OCI-LY1 (cell line): ENCODE results near the gene IFNAR2.

Experiments used
- H2AFZ ChIP-seq: fragments of 200-600 bp; sonication (generic), shearing (Covaris generic); 2 replicates; pipeline ENCODE4 v1.6.0; 2014; ENCODE audit warnings: antibody characterized with exemption, mild to moderate bottlenecking, low read length
- H3F3A ChIP-seq: fragments of 200-600 bp; sonication (generic), shearing (Covaris generic); 2 replicates; pipeline ENCODE4 v1.6.0; 2014; ENCODE audit warnings: mild to moderate bottlenecking, antibody characterized with exemption, low read length, moderate library complexity; ENCODE audit not compliant: insufficient read depth
- H3K27ac ChIP-seq: fragments of 200-600 bp; sonication (generic); 2 replicates; pipeline ENCODE4 v1.5.1; 2014; ENCODE audit warnings: low read length, mixed run types, mild to moderate bottlenecking, low read depth; ENCODE audit not compliant: poor library complexity, severe bottlenecking
- H3K27me3 ChIP-seq: fragments of 200-600 bp; sonication (generic); 2 replicates; pipeline ENCODE4 v1.6.0; 2014; ENCODE audit warnings: antibody characterized with exemption, mild to moderate bottlenecking, low read length, moderate library complexity; ENCODE audit not compliant: insufficient read depth
- H3K36me3 ChIP-seq: fragments of 200-600 bp; sonication (generic); 2 replicates; pipeline ENCODE4 v1.6.1; 2014; ENCODE audit warnings: mild to moderate bottlenecking, antibody characterized with exemption, low read length, moderate library complexity, mixed read lengths; ENCODE audit not compliant: insufficient read depth
- H3K4me1 ChIP-seq: fragments of 200-600 bp; sonication (generic); 2 replicates; pipeline ENCODE4 v1.5.1; 2014; ENCODE audit warnings: mild to moderate bottlenecking, low read length, moderate library complexity; ENCODE audit not compliant: insufficient read depth, severe bottlenecking
- H3K4me2 ChIP-seq: fragments of 200-600 bp; sonication (generic), shearing (Covaris generic); 2 replicates; pipeline ENCODE4 v1.6.1; 2014; ENCODE audit warnings: low read length
- H3K4me3 ChIP-seq: fragments of 200-600 bp; sonication (generic); 2 replicates; pipeline ENCODE4 v1.5.1; 2014; ENCODE audit warnings: low read length, low read depth, mild to moderate bottlenecking, mixed read lengths; ENCODE audit not compliant: poor library complexity, severe bottlenecking
- H3K79me2 ChIP-seq: fragments of 200-600 bp; shearing (Covaris generic); 2 replicates; pipeline ENCODE4 v1.6.1; 2016; ENCODE audit warnings: mixed run types, low read length, mixed read lengths; ENCODE audit not compliant: insufficient read depth
- H3K9ac ChIP-seq: fragments of 200-600 bp; sonication (generic), shearing (Covaris generic); 2 replicates; pipeline ENCODE4 v1.6.1; 2014; ENCODE audit warnings: mild to moderate bottlenecking, low read length, mixed read lengths
- H3K9me2 ChIP-seq: fragments of 200-600 bp; sonication (generic), shearing (Covaris generic); 2 replicates; pipeline ENCODE4 v1.6.1; 2014; ENCODE audit warnings: low read depth, mild to moderate bottlenecking, low read length, mixed read lengths
- H3K9me3 ChIP-seq: fragments of 200-600 bp; shearing (Covaris generic); 2 replicates; pipeline ENCODE4 v1.6.1; 2014; ENCODE audit warnings: low read length, mixed read lengths
- H4K20me1 ChIP-seq: fragments of 200-600 bp; sonication (generic), shearing (Covaris generic); 2 replicates; pipeline ENCODE4 v1.6.0; 2016; ENCODE audit warnings: mild to moderate bottlenecking, low read length; ENCODE audit not compliant: insufficient read depth
- CTCF ChIP-seq: fragments of 200-600 bp; sonication (generic), shearing (Covaris generic); IDR thresholded peaks from 2 replicates; pipeline ENCODE4 v1.5.1; 2017; ENCODE audit warnings: mild to moderate bottlenecking, antibody characterized with exemption, low read length, moderate library complexity, mixed read lengths
- EZH2 ChIP-seq: fragments of 200-600 bp; sonication (generic), shearing (Covaris generic); IDR thresholded peaks from 2 replicates; pipeline ENCODE4 v1.8.0; 2017; ENCODE audit warnings: borderline replicate concordance, mixed run types, mild to moderate bottlenecking, antibody characterized with exemption, low read length, moderate library complexity, mixed read lengths

Gene IFNAR2

GRCh38 chr21:33267250-33267649 is 37.5 kb downstream of the IFNAR2 start:
- no peak overlapping the region for H2AFZ ChIP-seq
- H3F3A ChIP-seq, result peaks cover 6% of the 10 kb centered on the region; the same call in 1 of the 2 replicates
- H3K4me2 ChIP-seq, result peak overlapping the region; percentile 80
- H3K4me1 ChIP-seq, result peaks cover 48% of the 10 kb centered on the region
- H3K9ac ChIP-seq, result peak overlapping the region; percentile 81
- H3K27me3 ChIP-seq, result no peaks in the 10 kb centered on the region
- H4K20me1 ChIP-seq, result no peaks in the 10 kb centered on the region
- H3K79me2 ChIP-seq, result no peaks in the 10 kb centered on the region; the same call in 1 of the 2 replicates
- peaks cover 42% of the 10 kb centered on the region for H3K36me3 ChIP-seq
- peak overlapping the region; percentile 83 for H3K27ac ChIP-seq
- H3K9me3 ChIP-seq, result no peaks in the 10 kb centered on the region
- H3K9me2 ChIP-seq, result no peaks in the 10 kb centered on the region
- TF ChIP-seq EZH2, result no peak
- no peak for TF ChIP-seq CTCF
- H3K4me3 ChIP-seq, result peak overlapping the region; percentile 72

GRCh38 chr21:33268393-33268736 is 38.6 kb downstream of the IFNAR2 start:
- Histone ChIP-seq H3K9me2 (no peaks in the 10 kb centered on the region), H4K20me1 (no peaks in the 10 kb centered on the region), H3K27me3 (no peaks in the 10 kb centered on the region), H2AFZ (no peak overlapping the region), H3F3A (peaks cover 6% of the 10 kb centered on the region; the same call in 1 of the 2 replicates), H3K9me3 (no peaks in the 10 kb centered on the region), H3K4me1 (peaks cover 48% of the 10 kb centered on the region), H3K79me2 (no peaks in the 10 kb centered on the region; the same call in 1 of the 2 replicates), H3K27ac (peak overlapping the region; percentile 83), H3K9ac (no peak overlapping the region; the same call in 1 of the 2 replicates), H3K4me2 (peak overlapping the region; percentile 80), H3K4me3 (peak overlapping the region; percentile 72), H3K36me3 (peaks cover 40% of the 10 kb centered on the region)
- no peak for TF ChIP-seq CTCF
- TF ChIP-seq EZH2, result no peak

GRCh38 chr21:33268737-33269441 is 39.2 kb downstream of the IFNAR2 start:
- Histone ChIP-seq H3K27me3 (no peaks in the 10 kb centered on the region), H3K4me2 (peak overlapping the region; percentile 80), H3K36me3 (peaks cover 42% of the 10 kb centered on the region), H4K20me1 (no peaks in the 10 kb centered on the region), H3K27ac (peak overlapping the region; percentile 83), H3K9me3 (no peaks in the 10 kb centered on the region), H3K4me3 (peak overlapping the region; percentile 72), H3K79me2 (no peaks in the 10 kb centered on the region; the same call in 1 of the 2 replicates), H3K9me2 (no peaks in the 10 kb centered on the region), H2AFZ (no peak overlapping the region), H3K9ac (peak overlapping the region; percentile 2; the same call in 1 of the 2 replicates), H3F3A (peaks cover 6% of the 10 kb centered on the region; the same call in 1 of the 2 replicates), H3K4me1 (peaks cover 48% of the 10 kb centered on the region)
- TF ChIP-seq CTCF, result no peak; the same call in 1 of the 2 replicates
- TF ChIP-seq EZH2, result no peak
